K562 (cell line): Measurements from ENCODE around the gene COL4A6. TPM values are rescaled to one million over a fixed set of nuclear protein-coding genes. Genes with fewer than 3 reads are reported as not detected.

Source experiments
- ATAC-seq: fragments of 200-7000 bp; cut with Tn5 transposase; 3 replicates; pipeline ENCODE4 v1.9.1; 2020; ENCODE audit warnings: moderate library complexity
- BruUV-seq: library from RNA; stranded (reverse); fragments of 400-500 nt; replicated peaks from 2 replicates; lab custom pipeline; 2021; lab: Mats Ljungman, UMichigan
- CTCF ChIA-PET: fragments of 300-600 bp; formaldehyde crosslinking; extraction: SDS; loops from one replicate; lab custom pipeline; 2021; ENCODE audit warnings: low intra/inter-chr PET ratio; lab: Yijun Ruan, JAX
- POLR2A ChIA-PET: fragments of 300-600, 350-650 bp; sonication (Branson Sonifier 250); formaldehyde crosslinking; extraction: SDS; loops from one replicate; lab custom pipeline; 2021; ENCODE audit warnings: antibody characterized with exemption, inconsistent platforms; lab: Yijun Ruan, JAX
- DNase-seq, 4 experiments: peaks; one replicate each; pipeline versions ENCODE4 v3.0.0 to v3.0.0-alpha.2; 2011 to 2018; ENCODE audit warnings: low spot score in 3 of 4, mixed read lengths in 3 of 4; ENCODE audit errors: extremely low read depth in 1 of 4
- FAIRE-seq: peaks from 2 replicates; lab custom pipeline; 2011; peaks lifted over from hg19 to GRCh38; lab: Jason Lieb, UNC
- H2AFZ ChIP-seq: 2 replicates; pipeline ENCODE4 v1.6.0; 2011; ENCODE audit warnings: low read depth, low read length, control low read depth, inconsistent platforms
- H3K27ac ChIP-seq: fragments of 200-600 bp; 3 replicates; pipeline ENCODE4 v1.8.0; 2011; ENCODE audit warnings: low read depth, mild to moderate bottlenecking, control low read depth, inconsistent platforms, low read length, moderate library complexity, mixed read lengths; ENCODE audit errors: extremely low read depth
- H3K27me3 ChIP-seq, 2 experiments: fragments of 300-600 bp in 1 of 2; 2 replicates in 1 of 2; 3 replicates in 1 of 2; pipeline versions ENCODE4 v1.6.0 to v1.8.0; 2011; ENCODE audit warnings: inconsistent platforms in 2 of 2, low read length in 2 of 2, mild to moderate bottlenecking in 1 of 2, mixed read lengths in 1 of 2, moderate library complexity in 1 of 2; ENCODE audit not compliant: control insufficient read depth in 2 of 2, insufficient read depth in 2 of 2
- H3K36me3 ChIP-seq: fragments of 300-600 bp; 3 replicates; pipeline ENCODE4 v1.8.0; 2011; ENCODE audit warnings: mild to moderate bottlenecking, low read length, inconsistent platforms; ENCODE audit not compliant: control insufficient read depth, insufficient read depth
- H3K4me1 ChIP-seq, 2 experiments: fragments of 200-600 bp in 1 of 2; replicated peaks in 1 of 2; 2 replicates in 1 of 2; 3 replicates in 1 of 2; pipeline versions ENCODE4 v1.5.1 to v1.8.0; 2011; ENCODE audit warnings: inconsistent platforms in 2 of 2, low read length in 2 of 2, mild to moderate bottlenecking in 1 of 2, mixed read lengths in 1 of 2, moderate library complexity in 1 of 2; ENCODE audit not compliant: control insufficient read depth in 2 of 2, insufficient read depth in 2 of 2
- H3K4me2 ChIP-seq: 2 replicates; pipeline ENCODE4 v1.6.1; 2011; ENCODE audit warnings: low read length, control low read depth, inconsistent platforms, mixed read lengths; ENCODE audit not compliant: insufficient read depth
- H3K4me3 ChIP-seq: fragments of 200-600 bp; sonication (generic), shearing (Covaris generic); 2 replicates; pipeline ENCODE4 v1.5.1; 2016; ENCODE audit warnings: control low read depth, inconsistent platforms
- H3K79me2 ChIP-seq: fragments of 200-600 bp; 3 replicates; pipeline ENCODE4 v1.8.0; 2011; ENCODE audit warnings: low read length, inconsistent platforms; ENCODE audit not compliant: control insufficient read depth, insufficient read depth
- H3K9ac ChIP-seq, 2 experiments: 2 replicates each; pipeline versions ENCODE4 v1.6.0 to v1.6.1; 2011; ENCODE audit warnings: low read depth in 2 of 2, low read length in 2 of 2, control low read depth in 1 of 2, inconsistent platforms in 1 of 2, mild to moderate bottlenecking in 1 of 2, mixed read lengths in 1 of 2; ENCODE audit not compliant: insufficient read depth in 1 of 2
- H3K9me1 ChIP-seq: one replicate; pipeline ENCODE4 v1.6.0; 2011; ENCODE audit warnings: inconsistent platforms, mild to moderate bottlenecking, low read length, moderate library complexity; ENCODE audit not compliant: control insufficient read depth, insufficient read depth
- H3K9me3 ChIP-seq: replicated peaks from 2 replicates; pipeline ENCODE4 v1.5.1; 2011; ENCODE audit warnings: low read depth, low read length, inconsistent platforms; ENCODE audit not compliant: control insufficient read depth, insufficient read depth
- H4K20me1 ChIP-seq: replicated peaks from 2 replicates; pipeline ENCODE4 v1.6.1; 2011; ENCODE audit warnings: low read length, inconsistent platforms, mixed read lengths; ENCODE audit not compliant: control insufficient read depth, insufficient read depth
- ARID1B ChIP-seq: fragments of 450-650 bp; IDR thresholded peaks from 2 replicates; pipeline ENCODE4 v1.6.1; 2016; ENCODE audit warnings: antibody characterized with exemption, mild to moderate bottlenecking, inconsistent platforms
- EHMT2 ChIP-seq: fragments of 450-650 bp; IDR thresholded peaks from 2 replicates; pipeline ENCODE4 v1.6.1; 2018; ENCODE audit warnings: antibody characterized with exemption
- ETS1 ChIP-seq: conservative IDR thresholded peaks from 2 replicates; pipeline ENCODE4 v1.6.1; 2011; ENCODE audit warnings: low read depth, mild to moderate bottlenecking, low read length; ENCODE audit not compliant: control insufficient read depth
- ETV1 ChIP-seq: fragments of 450-650 bp; conservative IDR thresholded peaks from 2 replicates; pipeline ENCODE4 v1.6.1; 2016; ENCODE audit warnings: missing genetic modification characterization, control low read depth, low read depth, missing compliant biosample characterization
- HDAC8 ChIP-seq: fragments of 450-650 bp; IDR thresholded peaks from 2 replicates; pipeline ENCODE4 v1.6.1; 2016; ENCODE audit warnings: mild to moderate bottlenecking, missing genetic modification characterization, moderate library complexity, missing compliant biosample characterization
- HES1 ChIP-seq: fragments of 450-650 bp; IDR thresholded peaks from 2 replicates; pipeline ENCODE4 v1.6.1; 2016; ENCODE audit warnings: low read depth, mild to moderate bottlenecking, moderate library complexity
- KDM1A ChIP-seq, 2 experiments: fragments of 450-650 bp; IDR thresholded peaks; 2 replicates each; pipeline ENCODE4 v1.6.1; 2016; ENCODE audit warnings: mild to moderate bottlenecking in 2 of 2
- KHSRP ChIP-seq: fragments of 450-650 bp; IDR thresholded peaks from 2 replicates; pipeline ENCODE4 v1.6.1; 2017
- MEF2D ChIP-seq: conservative IDR thresholded peaks from 2 replicates; pipeline ENCODE4 v1.6.1; 2016; ENCODE audit warnings: low read depth, missing genetic modification characterization, missing compliant biosample characterization
- NCOA4 ChIP-seq: fragments of 450-650 bp; IDR thresholded peaks from 2 replicates; pipeline ENCODE4 v1.6.1; 2018; ENCODE audit warnings: mild to moderate bottlenecking; ENCODE audit not compliant: partially characterized antibody
- PCBP1 ChIP-seq: fragments of 200-400 bp; formaldehyde crosslinking; IDR thresholded peaks from 2 replicates; pipeline ENCODE4 v1.6.1; 2018; ENCODE audit warnings: mild to moderate bottlenecking, low read depth, low read length; ENCODE audit not compliant: poor library complexity, severe bottlenecking
- RAD21 ChIP-seq, 2 experiments: fragments of 250-450 bp in 1 of 2; fragments of 450-650 bp in 1 of 2; sonication (Bioruptor Pico) in 1 of 2; formaldehyde crosslinking in 1 of 2; IDR thresholded peaks in 1 of 2; conservative IDR thresholded peaks in 1 of 2; 2 replicates each; pipeline versions ENCODE4 v1.4.0 to v1.8.0; 2020 to 2022; ENCODE audit warnings: mild to moderate bottlenecking in 2 of 2, moderate library complexity in 1 of 2
- SETDB1 ChIP-seq: IDR thresholded peaks from one replicate; pipeline ENCODE4 v1.6.1; 2012; ENCODE audit warnings: low read length, control low read depth, inconsistent platforms
- TBL1XR1 ChIP-seq, 2 experiments: IDR thresholded peaks; 2 replicates each; pipeline ENCODE4 v1.6.1; 2012; ENCODE audit warnings: improper control_type of control experiment in 2 of 2, low read length in 2 of 2, mild to moderate bottlenecking in 1 of 2
- ZNF277 ChIP-seq: fragments of 250-450 bp; sonication (Bioruptor Pico); IDR thresholded peaks from 2 replicates; pipeline ENCODE4 v1.8.0; 2022; ENCODE audit warnings: inconsistent platforms, mild to moderate bottlenecking, moderate library complexity, borderline replicate concordance
- ZNF780A ChIP-seq: fragments of 250-450 bp; sonication (Bioruptor Pico); IDR thresholded peaks from 2 replicates; pipeline ENCODE4 v1.5.0; 2021; ENCODE audit warnings: mild to moderate bottlenecking
- WGBS: fragments of 100-300 bp; shearing (Covaris generic); methylation state at CpG from one replicate; pipeline ENCODE4 v1.1.6; 2016; ENCODE audit warnings: low coverage, mixed read lengths; ENCODE audit not compliant: insufficient coverage; ENCODE audit errors: missing lambda C conversion rate; 5-methylcytosine and 5-hydroxymethylcytosine counted together
- in situ Hi-C: fragments of 300-500 bp; cut with MboI; formaldehyde crosslinking; loops from 4 replicates; pipeline ENCODE4 v1.15.0; 2018; ENCODE audit warnings: inconsistent platforms, mixed read lengths
- intact Hi-C: fragments of 100-400 bp; cut with micrococcal nuclease; formaldehyde crosslinking; loops from 2 replicates; pipeline ENCODE4 v1.14.2; 2022
- polyA plus RNA-seq, 8 experiments: library from polyadenylated mRNA; depleted of rRNA in 4 of 8; stranded (reverse) in 5 of 8; unstranded in 3 of 8; fragments of >200 nt; fragmentation: Nextera tagmentation in 2 of 8; fragmentation: Illumina TruSeq in 1 of 8; extraction: Ambion mirVana in 2 of 8; extraction: Trizol in 1 of 8; gene quantifications; 2 replicates each; pipeline versions ENCODE4 v1.2.1 to v1.2.3, GENCODE V29; 2011 to 2014; ENCODE audit warnings: inconsistent platforms in 1 of 8, missing spikeins in 1 of 8
- total RNA-seq, 7 experiments: library from RNA; depleted of rRNA in 6 of 7; stranded (reverse); fragments of >200 nt in 6 of 7; fragmentation: Illumina TruSeq in 2 of 7; extraction: Trizol in 2 of 7; gene quantifications; 2 replicates each; pipeline versions ENCODE4 v1.2.1 to v1.2.3, GENCODE V29; 2011 to 2021; ENCODE audit warnings: low replicate concordance in 1 of 7
- TF ChIP-seq, protein P1 (sequence below): sonication (generic); formaldehyde crosslinking; IDR thresholded peaks from 2 replicates; pipeline ENCODE4 v1.8.0; 2022; ENCODE audit warnings: mild to moderate bottlenecking, low read depth, missing genetic modification reagents

The COL4A6 gene
- total and polyA plus RNA-seq, 9 of the 15 experiments (the other 6 are each of a cell fraction or from before 2014, with no cell fraction given) = 0.02 to 0.05 TPM; not detected in 7

DNA sequence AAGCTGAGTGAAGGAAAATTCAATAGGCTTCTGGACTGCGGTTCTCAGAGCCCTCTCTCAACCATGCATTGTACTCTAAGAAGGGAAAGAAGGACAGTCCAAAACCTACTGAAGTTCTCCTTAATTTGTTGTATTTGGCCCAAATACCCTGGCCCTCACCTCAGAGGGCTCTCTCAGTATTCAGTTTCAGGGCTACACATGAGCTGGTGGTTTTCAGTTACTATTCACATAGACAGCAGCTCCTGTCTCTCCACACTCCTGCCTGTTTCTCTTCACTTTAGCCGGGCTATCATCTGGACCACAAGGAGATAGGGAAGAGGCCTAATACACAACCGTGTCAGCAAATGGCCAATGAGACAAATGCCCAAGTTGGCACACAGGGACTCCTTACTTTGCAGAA is 280.6 kb downstream of the COL4A6 start (continued):
- TF ChIP-seq MEF2D (tag) (no peak), KDM1A (IDR thresholded peaks at IDR 0.05) (no peak), EHMT2 (no peak), RAD21 (CRISPR knock-in tag; conservative IDR thresholded peaks at IDR 0.05 in 1 of 2, IDR thresholded peaks at IDR 0.05 in 1 of 2) (no peak)

- Histone ChIP-seq H4K20me1 (no peaks in the 10 kb centered on the region), H2AFZ (no peak overlapping the region), H3K9me1 (no peaks in the 10 kb centered on the region), H3K9ac (no peak overlapping the region), H3K79me2 (no peaks in the 10 kb centered on the region), H3K27me3 (no peaks in the 10 kb centered on the region), H3K4me2 (no peak overlapping the region), H3K27ac (no peak overlapping the region), H3K4me1 (no peaks in the 10 kb centered on the region), H3K9me3 (no peaks in the 10 kb centered on the region), H3K4me3 (no peak overlapping the region), H3K36me3 (no peaks in the 10 kb centered on the region)
- DNase-seq (no peak), ATAC-seq (no peak), FAIRE-seq (no peak)
- in situ Hi-C loops = no loop called here
- intact Hi-C loops = no loop called here
- BruUV-seq = no TSS peak
- ChIA-PET POLR2A (interaction anchor here (0.6 kb wide), 1 partner anchor 414 kb away, joined by 3 read pairs; no protein-coding TSS in a partner anchor), CTCF (no interaction called here)
- WGBS = 54% methylated on average over 4 of the region's 8 CpGs
- TF ChIP-seq TBL1XR1 (IDR thresholded peaks at IDR 0.05; ENCODE audit: low read length in 2 of 2) = no peak
- no peak for TF ChIP-seq HDAC8 (tag)
- no peak for TF ChIP-seq PCBP1
- TF ChIP-seq ARID1B = no peak
- no peak for TF ChIP-seq SETDB1
- TF ChIP-seq ETS1 = no peak
- no peak for TF ChIP-seq ETV1 (tag)
- TF ChIP-seq ZNF277 (CRISPR knock-in tag) = no peak
- no peak for TF ChIP-seq NCOA4
- TF ChIP-seq KHSRP = no peak
- TF ChIP-seq ZNF780A = no peak
- no peak for TF ChIP-seq HES1
- TF ChIP-seq, protein P1, sequence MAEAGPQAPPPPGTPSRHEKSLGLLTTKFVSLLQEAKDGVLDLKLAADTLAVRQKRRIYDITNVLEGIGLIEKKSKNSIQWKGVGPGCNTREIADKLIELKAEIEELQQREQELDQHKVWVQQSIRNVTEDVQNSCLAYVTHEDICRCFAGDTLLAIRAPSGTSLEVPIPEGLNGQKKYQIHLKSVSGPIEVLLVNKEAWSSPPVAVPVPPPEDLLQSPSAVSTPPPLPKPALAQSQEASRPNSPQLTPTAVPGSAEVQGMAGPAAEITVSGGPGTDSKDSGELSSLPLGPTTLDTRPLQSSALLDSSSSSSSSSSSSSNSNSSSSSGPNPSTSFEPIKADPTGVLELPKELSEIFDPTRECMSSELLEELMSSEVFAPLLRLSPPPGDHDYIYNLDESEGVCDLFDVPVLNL (CRISPR knock-in tag) = no peak
Observed at GRCh38 chrX:108156934-108157466, 281.2 kb downstream of the COL4A6 start.
